Stimulated activated CD8-positive, alpha-beta memory T cell treated with anti-CD3 and anti-CD28 coated beads, Interleukin-7, amount 100 ng/mL, for 1 hour (primary cell): ENCODE measurements around the gene NEMF.
A peak's percentile ranks its signal among the peaks of the same experiment; 100 is the strongest.
"Not testable (repeated sequence)": the region's sequence is repeated elsewhere in the genome, so short reads cannot be mapped to it uniquely, and the experiment has no call there.

Experiments used
- DNase-seq, 2 donors: peaks; one replicate each; pipeline ENCODE4 v3.0.0-alpha.2; 2020; ENCODE audit warnings: low read depth in 2 of 2

The NEMF gene

GRCh38 chr14:49880267-49881064 lies 27.9 kb upstream of the NEMF start:
- DNase-seq = no peak

- DNase-seq = no peak
Observed at GRCh38 chr14:49879646-49880204, 27.1 kb upstream of the NEMF start.

- DNase-seq = no peak
Observed at GRCh38 chr14:49876563-49877127, 24.1 kb upstream of the NEMF start.

DNA sequence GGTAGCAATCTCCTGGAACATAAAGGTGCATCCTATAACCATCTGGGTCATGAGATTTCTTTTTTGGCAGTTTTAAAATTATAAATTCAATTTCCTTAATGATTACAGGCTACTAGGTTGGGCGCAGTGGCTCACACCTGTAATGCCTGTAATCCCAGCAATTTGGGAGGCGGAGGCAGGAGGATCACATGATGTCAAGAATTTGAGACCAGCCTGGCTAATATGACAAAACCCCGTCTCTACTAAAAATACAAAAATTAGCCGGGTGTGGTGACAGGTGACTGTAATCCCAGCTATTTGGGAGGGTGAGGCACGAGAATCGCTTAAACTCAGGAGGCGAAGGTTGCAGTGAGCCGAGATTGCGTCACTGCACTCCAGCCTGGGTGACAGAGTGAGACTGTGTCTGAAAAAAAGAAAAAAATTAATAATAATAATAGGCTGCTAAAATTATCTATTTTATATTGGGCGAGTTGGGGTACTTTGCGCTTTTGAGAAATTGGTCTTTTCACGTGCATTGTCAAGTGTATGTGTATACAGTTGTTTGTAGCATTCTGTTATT lies 23.1 kb upstream of the NEMF start:
- DNase-seq = no peak

- not testable (repeated sequence) for DNase-seq
Observed at GRCh38 chr14:49873548-49873947, 21.0 kb upstream of the NEMF start.

DNA sequence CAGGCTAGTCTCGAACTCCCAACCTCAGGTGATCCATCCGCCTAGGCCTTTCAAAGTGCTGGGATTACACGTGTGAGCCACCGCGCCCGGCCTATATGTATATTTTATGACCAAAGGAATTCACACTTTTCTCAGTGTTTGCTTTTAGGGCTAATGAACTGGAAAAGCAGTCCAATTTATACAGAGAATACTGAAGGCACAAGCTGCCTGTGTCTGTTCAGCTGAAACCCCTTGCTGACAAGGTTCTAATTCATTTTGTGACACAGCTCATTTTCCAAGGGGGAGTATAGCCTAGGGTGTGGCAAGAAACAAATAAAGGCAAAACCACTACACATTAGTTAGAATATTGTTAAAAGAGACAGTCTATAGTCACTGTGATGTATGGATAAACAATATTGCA lies 18.3 kb upstream of the NEMF start:
- no peak for DNase-seq

DNA sequence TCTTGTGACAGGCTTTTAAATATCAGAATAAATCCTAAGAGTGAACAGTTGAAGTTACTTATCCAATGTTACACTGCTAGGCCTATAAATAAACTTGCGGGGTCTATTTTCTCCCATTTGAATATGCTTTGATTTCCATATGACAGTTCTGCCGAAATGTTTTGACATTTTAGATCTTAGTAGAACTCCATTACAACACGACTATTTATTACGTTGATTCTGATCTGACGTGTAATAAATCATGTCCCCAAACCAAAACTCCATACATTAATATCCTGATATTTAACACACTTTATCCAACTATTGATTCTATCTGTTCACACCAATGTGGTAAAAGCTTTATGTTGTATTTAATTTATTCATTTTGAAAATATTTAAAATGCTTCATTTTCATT lies 16.1 kb upstream of the NEMF start:
- no peak for DNase-seq

GRCh38 chr14:49867831-49868719 lies 15.5 kb upstream of the NEMF start:
- DNase-seq = peak; percentile 96 to 97

DNA sequence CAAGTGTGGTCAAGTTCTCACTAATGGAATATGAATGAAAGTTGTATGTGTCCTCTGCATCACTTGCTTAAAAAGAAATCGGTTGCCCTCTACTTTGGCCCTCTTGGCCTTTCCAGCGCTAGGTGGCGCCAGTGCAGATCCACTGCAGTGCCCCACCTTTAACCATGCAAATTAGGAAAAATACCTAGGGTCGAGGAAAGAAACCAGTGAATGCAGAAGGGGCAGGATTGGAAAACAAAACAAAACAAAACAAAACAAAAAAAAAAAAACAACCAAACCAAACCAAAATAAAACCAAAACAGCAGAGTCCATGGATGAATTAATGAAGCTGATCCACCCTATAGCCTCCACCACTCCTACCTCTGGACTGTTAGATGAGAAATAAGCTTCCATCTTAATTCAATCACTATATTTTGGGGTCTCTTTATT lies 12.9 kb upstream of the NEMF start:
- DNase-seq = peak; percentile 53 to 69

DNA sequence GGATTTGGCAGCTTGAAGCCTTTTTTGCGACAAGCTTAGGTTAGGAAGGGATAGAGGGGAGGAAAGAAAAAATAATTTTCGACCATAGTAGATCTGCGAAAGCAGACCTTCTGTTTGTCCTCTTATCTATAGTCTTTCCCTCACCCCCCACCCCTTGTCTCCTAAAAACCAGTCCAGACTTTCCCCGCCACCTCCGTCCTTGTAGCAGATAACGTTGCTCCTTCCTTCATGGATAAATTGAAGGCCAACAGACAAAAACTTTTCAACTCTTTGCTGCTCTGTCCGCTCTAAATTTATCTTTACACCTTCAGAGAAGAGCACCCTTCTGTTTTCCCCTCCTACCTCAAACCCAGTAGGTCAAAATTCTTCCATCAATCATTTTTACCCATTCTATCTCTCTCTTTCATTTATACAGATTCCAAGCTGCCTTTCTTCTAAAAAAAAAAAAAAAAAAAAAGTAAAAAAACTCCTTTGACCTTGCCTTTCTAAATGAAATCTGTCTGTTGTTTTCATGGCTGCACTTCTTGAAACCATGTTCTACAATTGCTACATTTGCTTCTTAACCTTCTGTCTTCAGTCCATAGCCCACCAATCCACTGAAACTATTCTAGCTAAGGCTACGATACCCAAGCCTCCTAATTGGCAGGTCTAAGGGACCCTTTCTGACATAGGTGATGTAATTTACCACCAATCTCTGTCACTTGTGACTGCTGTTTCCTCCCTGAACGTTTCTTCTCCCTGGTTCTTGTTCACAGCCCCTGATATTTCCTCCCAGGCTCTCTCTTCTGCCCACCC lies 11.1 kb upstream of the NEMF start:
- DNase-seq = no peak

GRCh38 chr14:49862089-49862673 lies 9.6 kb upstream of the NEMF start:
- DNase-seq = peak; percentile 70 to 78

GRCh38 chr14:49861699-49862088 lies 9.1 kb upstream of the NEMF start:
- DNase-seq = peak in 1 of 2 donors; percentile 21

- peak in 1 of 2 donors; percentile 30 for DNase-seq
Observed at GRCh38 chr14:49860988-49861698, 8.6 kb upstream of the NEMF start.

GRCh38 chr14:49858383-49858782 lies 5.8 kb upstream of the NEMF start:
- no peak for DNase-seq

DNA sequence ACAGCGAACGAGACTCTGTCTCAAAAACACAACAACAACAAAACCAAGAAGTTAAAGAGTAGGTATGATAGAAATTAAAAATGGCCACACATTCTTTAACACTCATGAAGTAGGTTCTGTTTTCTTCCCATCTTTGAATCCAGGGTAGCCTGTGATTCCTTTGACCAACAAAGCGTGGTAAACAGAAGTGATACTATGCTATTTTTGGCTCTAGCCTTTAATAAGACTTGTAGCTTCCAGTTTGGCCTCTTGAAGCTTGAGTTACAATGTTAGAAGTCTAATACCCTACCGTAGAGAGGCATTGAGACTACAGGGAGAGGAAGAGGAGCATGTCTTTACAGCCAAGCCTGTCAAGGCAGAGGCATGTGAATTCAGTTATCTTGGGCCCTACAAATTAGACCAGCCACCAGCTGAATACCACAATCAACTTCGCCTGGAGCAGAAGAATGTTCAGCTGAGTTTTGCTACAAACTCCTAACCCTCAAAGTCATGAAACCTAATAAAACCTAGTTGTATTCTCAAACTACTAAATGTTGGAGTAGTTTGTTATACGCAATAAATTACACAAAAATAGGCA lies 4.9 kb upstream of the NEMF start:
- no peak for DNase-seq

- peak; percentile 30 to 43 for DNase-seq
Observed at GRCh38 chr14:49853572-49854375, 1.2 kb upstream of the NEMF start.

DNA sequence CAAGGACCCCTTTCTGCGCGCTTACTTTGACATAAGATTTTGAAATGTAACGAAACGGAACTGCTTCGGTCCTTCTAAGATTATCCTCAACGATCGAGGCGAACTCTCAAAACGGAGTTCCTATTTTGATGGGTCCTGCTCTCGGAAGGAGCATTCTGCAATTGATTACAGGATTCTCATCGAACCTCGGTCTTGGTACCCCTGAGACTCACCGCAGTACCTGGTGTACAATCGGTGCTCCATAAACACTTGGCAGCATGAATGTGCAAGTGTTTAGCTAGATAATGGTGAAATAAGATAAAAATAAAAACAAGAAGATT lies 530 bp upstream of the NEMF start:
- DNase-seq = no peak

DNA sequence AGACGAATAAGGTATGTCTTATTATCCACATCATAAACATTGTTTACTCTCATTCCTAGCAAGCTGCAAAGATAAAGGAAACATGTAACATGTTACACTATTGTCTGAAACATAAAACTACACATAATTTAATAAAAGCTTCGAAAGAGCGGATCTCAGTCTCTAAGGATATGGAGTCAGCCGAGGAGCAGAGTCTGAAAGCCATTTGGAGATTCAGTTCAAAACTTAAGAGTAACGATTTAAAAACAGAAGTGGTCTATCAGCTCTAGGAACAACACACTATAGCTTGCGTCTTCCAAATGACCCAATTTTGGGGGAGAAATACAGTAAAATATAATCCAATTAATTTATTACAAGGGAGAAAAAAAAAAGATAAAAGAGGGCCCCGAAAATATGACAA lies 775 bp downstream of the NEMF start:
- DNase-seq = no peak
